Testis (tissue), 2 donors: ENCODE measurements around the gene RERE.

Experiments
- POLR2A ChIP-seq: fragments of 450-650 bp; IDR thresholded peaks from one replicate; pipeline ENCODE4 v1.6.1; 2017; ENCODE audit warnings: antibody characterized with exemption, mild to moderate bottlenecking, moderate library complexity
- TF ChIP-seq, protein P1 (sequence below), 3 experiments: fragments of 450-650 bp in 2 of 3; fragments of 200-600 bp in 1 of 3; sonication (generic) in 1 of 3; IDR thresholded peaks; one replicate each; pipeline ENCODE4 v1.5.1; 2016 to 2019; ENCODE audit warnings: antibody characterized with exemption in 3 of 3, mild to moderate bottlenecking in 2 of 3, moderate library complexity in 1 of 3

DNA sequence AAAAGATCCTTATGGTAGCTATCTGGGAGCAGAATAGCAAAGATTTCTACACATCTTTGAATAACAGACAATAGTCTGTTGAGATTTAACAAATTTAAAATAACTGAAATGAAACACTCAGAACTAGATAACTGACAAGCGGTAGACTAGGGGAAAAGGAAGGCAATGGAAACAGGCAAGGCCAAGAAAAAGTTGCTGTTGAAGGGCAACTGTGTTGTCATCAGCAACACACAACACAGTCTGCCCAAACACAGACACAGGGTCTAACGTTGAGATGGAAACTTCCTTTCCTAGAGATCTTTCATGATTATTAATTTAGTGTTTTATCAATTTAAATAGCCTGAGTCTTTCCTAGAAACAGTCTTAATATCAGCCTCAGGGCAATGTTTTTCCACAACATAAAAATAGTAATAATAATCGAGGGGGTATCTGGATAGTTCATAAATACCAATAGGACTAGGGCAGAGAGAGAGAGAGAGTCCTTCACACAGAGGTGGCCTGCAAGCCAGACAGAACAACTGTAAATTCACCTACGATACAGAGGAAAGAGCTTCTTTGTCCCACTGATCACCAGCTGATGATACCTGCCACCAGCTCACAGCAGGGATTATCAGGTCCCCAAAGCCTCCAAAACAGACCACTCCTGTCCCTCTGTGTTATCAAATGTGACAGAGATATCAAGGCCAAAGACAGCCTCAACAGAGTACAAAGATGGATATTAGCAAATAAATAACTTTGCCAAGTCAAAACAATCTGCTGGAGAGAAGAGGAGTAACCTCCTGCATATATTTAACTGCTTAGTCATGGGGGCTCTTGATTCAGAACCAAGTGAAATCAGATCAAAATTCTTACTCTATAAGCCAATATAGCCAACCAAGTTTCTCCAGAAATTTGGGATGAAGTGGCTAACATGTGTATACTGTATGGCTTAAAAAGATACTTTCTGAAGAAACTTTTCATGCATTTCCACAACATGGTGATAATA lies 254.3 kb downstream of the RERE start:
- TF ChIP-seq POLR2A, result no peak
- TF ChIP-seq, protein P1, sequence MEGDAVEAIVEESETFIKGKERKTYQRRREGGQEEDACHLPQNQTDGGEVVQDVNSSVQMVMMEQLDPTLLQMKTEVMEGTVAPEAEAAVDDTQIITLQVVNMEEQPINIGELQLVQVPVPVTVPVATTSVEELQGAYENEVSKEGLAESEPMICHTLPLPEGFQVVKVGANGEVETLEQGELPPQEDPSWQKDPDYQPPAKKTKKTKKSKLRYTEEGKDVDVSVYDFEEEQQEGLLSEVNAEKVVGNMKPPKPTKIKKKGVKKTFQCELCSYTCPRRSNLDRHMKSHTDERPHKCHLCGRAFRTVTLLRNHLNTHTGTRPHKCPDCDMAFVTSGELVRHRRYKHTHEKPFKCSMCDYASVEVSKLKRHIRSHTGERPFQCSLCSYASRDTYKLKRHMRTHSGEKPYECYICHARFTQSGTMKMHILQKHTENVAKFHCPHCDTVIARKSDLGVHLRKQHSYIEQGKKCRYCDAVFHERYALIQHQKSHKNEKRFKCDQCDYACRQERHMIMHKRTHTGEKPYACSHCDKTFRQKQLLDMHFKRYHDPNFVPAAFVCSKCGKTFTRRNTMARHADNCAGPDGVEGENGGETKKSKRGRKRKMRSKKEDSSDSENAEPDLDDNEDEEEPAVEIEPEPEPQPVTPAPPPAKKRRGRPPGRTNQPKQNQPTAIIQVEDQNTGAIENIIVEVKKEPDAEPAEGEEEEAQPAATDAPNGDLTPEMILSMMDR (IDR thresholded peaks at IDR 0.05), result no peak
